A549 (cell line): ENCODE measurements around the gene SUGP1.

Experiments used
- BCL3 ChIP-seq: fragments of >200 bp; sonication (Bioruptor Twin); formaldehyde crosslinking; IDR thresholded peaks from 3 replicates; pipeline ENCODE4 v1.6.1; 2016
- EP300 ChIP-seq, 2 experiments: fragments of >200 bp; sonication (Bioruptor Twin); formaldehyde crosslinking; IDR thresholded peaks; 2 replicates in 1 of 2; 3 replicates in 1 of 2; pipeline ENCODE4 v1.6.1; 2016 to 2017
- FOSL2 ChIP-seq, 2 experiments: fragments of 450-650 bp in 1 of 2; fragments of >200 bp in 1 of 2; sonication (Bioruptor Twin) in 1 of 2; formaldehyde crosslinking; IDR thresholded peaks; 2 replicates each; pipeline versions ENCODE4 v1.5.0 to v1.6.1; 2016 to 2020; ENCODE audit warnings: mild to moderate bottlenecking in 1 of 2, moderate library complexity in 1 of 2
- KDM5A ChIP-seq: fragments of 200-600 bp; sonication (generic); IDR thresholded peaks from 2 replicates; pipeline ENCODE4 v1.6.1; 2016; ENCODE audit warnings: antibody characterized with exemption, mild to moderate bottlenecking
- MYC ChIP-seq: IDR thresholded peaks from 2 replicates; pipeline ENCODE4 v1.6.1; 2012; ENCODE audit warnings: mild to moderate bottlenecking, inconsistent platforms, low read length, improper control_type of control experiment, borderline replicate concordance
- NR3C1 ChIP-seq: fragments of >200 bp; sonication (Bioruptor Twin); formaldehyde crosslinking; IDR thresholded peaks from 3 replicates; pipeline ENCODE4 v1.6.1; 2017
- POLR2A ChIP-seq: IDR thresholded peaks from 2 replicates; pipeline ENCODE4 v1.6.1; 2012; ENCODE audit warnings: mild to moderate bottlenecking, low read length
- RAD21 ChIP-seq, 2 experiments: fragments of >200 bp in 1 of 2; sonication (Bioruptor Twin) in 1 of 2; formaldehyde crosslinking in 1 of 2; IDR thresholded peaks in 1 of 2; conservative IDR thresholded peaks in 1 of 2; 2 replicates in 1 of 2; 3 replicates in 1 of 2; pipeline ENCODE4 v1.6.1; 2012 to 2018; ENCODE audit warnings: inconsistent platforms in 1 of 2
- RCOR1 ChIP-seq: fragments of 150-350 bp; IDR thresholded peaks from 2 replicates; pipeline ENCODE4 v1.6.1; 2014; ENCODE audit warnings: antibody characterized with exemption, low read length, low read depth
- TF ChIP-seq, protein P1 (sequence below): fragments of >200 bp; sonication (Bioruptor Twin); formaldehyde crosslinking; IDR thresholded peaks from 3 replicates; pipeline ENCODE4 v1.5.1; 2016
- TF ChIP-seq, protein P2 (sequence below): fragments of 150-350 bp; IDR thresholded peaks from 2 replicates; pipeline ENCODE4 v1.6.1; 2014; ENCODE audit warnings: low read depth, mild to moderate bottlenecking, low read length

- TF ChIP-seq KDM5A: no peak
- TF ChIP-seq, protein P1, sequence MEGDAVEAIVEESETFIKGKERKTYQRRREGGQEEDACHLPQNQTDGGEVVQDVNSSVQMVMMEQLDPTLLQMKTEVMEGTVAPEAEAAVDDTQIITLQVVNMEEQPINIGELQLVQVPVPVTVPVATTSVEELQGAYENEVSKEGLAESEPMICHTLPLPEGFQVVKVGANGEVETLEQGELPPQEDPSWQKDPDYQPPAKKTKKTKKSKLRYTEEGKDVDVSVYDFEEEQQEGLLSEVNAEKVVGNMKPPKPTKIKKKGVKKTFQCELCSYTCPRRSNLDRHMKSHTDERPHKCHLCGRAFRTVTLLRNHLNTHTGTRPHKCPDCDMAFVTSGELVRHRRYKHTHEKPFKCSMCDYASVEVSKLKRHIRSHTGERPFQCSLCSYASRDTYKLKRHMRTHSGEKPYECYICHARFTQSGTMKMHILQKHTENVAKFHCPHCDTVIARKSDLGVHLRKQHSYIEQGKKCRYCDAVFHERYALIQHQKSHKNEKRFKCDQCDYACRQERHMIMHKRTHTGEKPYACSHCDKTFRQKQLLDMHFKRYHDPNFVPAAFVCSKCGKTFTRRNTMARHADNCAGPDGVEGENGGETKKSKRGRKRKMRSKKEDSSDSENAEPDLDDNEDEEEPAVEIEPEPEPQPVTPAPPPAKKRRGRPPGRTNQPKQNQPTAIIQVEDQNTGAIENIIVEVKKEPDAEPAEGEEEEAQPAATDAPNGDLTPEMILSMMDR: no peak
- no peak for TF ChIP-seq MYC
- no peak for TF ChIP-seq POLR2A
- TF ChIP-seq BCL3: no peak
- no peak for TF ChIP-seq NR3C1
- TF ChIP-seq EP300 (IDR thresholded peaks at IDR 0.05): no peak
- TF ChIP-seq, protein P2, sequence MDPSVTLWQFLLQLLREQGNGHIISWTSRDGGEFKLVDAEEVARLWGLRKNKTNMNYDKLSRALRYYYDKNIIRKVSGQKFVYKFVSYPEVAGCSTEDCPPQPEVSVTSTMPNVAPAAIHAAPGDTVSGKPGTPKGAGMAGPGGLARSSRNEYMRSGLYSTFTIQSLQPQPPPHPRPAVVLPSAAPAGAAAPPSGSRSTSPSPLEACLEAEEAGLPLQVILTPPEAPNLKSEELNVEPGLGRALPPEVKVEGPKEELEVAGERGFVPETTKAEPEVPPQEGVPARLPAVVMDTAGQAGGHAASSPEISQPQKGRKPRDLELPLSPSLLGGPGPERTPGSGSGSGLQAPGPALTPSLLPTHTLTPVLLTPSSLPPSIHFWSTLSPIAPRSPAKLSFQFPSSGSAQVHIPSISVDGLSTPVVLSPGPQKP: no peak
- no peak for TF ChIP-seq RCOR1
- TF ChIP-seq RAD21 (conservative IDR thresholded peaks at IDR 0.05 in 1 of 2, IDR thresholded peaks at IDR 0.05 in 1 of 2): no peak
- TF ChIP-seq FOSL2 (IDR thresholded peaks at IDR 0.05): no peak
- TF ChIP-seq FOSL2 (CRISPR knock-in tag; IDR thresholded peaks at IDR 0.05): no peak
These were observed 23.5 kb upstream of the SUGP1 start for GRCh38 chr19:19343762-19344161.
